Lung (tissue), 12 donors: Measurements from ENCODE around the gene BABAM1. TPM values are rescaled to one million over a fixed set of nuclear protein-coding genes. Genes with fewer than 3 reads are reported as not detected.

ENCODE experiments used
- ATAC-seq: fragments of 200-7000 bp; cut with Tn5 transposase; one replicate; pipeline ENCODE4 v1.9.1; 2020; ENCODE audit warnings: moderate number of reproducible peaks; ENCODE audit not compliant: insufficient read depth, low FRiP score
- DNase-seq, 3 donors: peaks; one replicate each; pipeline ENCODE4 v3.0.0-alpha.2; 2013 to 2017
- H3K27ac ChIP-seq, 2 donors: one replicate each; pipeline ENCODE4 v1.5.1; 2013; ENCODE audit warnings: mild to moderate bottlenecking in 2 of 2, moderate library complexity in 2 of 2, control low read depth in 1 of 2, inconsistent platforms in 1 of 2, low read depth in 1 of 2, low read length in 1 of 2
- H3K27me3 ChIP-seq, 3 donors: one replicate each; pipeline ENCODE4 v1.5.1; 2013; ENCODE audit warnings: low read length in 2 of 3; ENCODE audit not compliant: control insufficient read depth in 3 of 3, insufficient read depth in 3 of 3
- H3K36me3 ChIP-seq, 4 donors: one replicate each; pipeline ENCODE4 v1.5.1; 2013; ENCODE audit warnings: low read length in 4 of 4, mild to moderate bottlenecking in 1 of 4, moderate library complexity in 1 of 4; ENCODE audit not compliant: control insufficient read depth in 4 of 4, insufficient read depth in 4 of 4
- H3K4me1 ChIP-seq, 5 donors: one replicate each; pipeline ENCODE4 v1.5.1; 2013; ENCODE audit warnings: low read length in 5 of 5, mild to moderate bottlenecking in 2 of 5, moderate library complexity in 1 of 5; ENCODE audit not compliant: control insufficient read depth in 5 of 5, insufficient read depth in 5 of 5
- H3K4me3 ChIP-seq: one replicate; pipeline ENCODE4 v1.5.1; 2013; ENCODE audit warnings: mild to moderate bottlenecking, control low read depth, moderate library complexity
- H3K9ac ChIP-seq, 2 donors: one replicate each; pipeline ENCODE4 v1.5.1; 2013; ENCODE audit warnings: low read length in 2 of 2, control low read depth in 1 of 2; ENCODE audit not compliant: insufficient read depth in 1 of 2
- H3K9me3 ChIP-seq, 4 donors: one replicate each; pipeline ENCODE4 v1.5.1; 2013; ENCODE audit warnings: low read length in 3 of 4, mild to moderate bottlenecking in 1 of 4, moderate library complexity in 1 of 4; ENCODE audit not compliant: control insufficient read depth in 4 of 4, insufficient read depth in 3 of 4
- CTCF ChIP-seq: IDR thresholded peaks from 2 replicates; pipeline ENCODE4 v1.5.1; 2012; ENCODE audit warnings: mild to moderate bottlenecking; ENCODE audit errors: control extremely low read depth, extremely low read depth
- whole genome bisulfite sequencing, 2 donors: extraction: QIAGEN DNeasy Blood & Tissue Kit; methylation state at CpG; one replicate each; pipeline ENCODE4 v1.1.7; 2013; 5-methylcytosine and 5-hydroxymethylcytosine counted together
- polyA plus RNA-seq, 2 donors: library from polyadenylated mRNA; stranded (reverse); fragments of 200-250 nt; gene quantifications; one replicate each; pipeline ENCODE4 v1.2.1, GENCODE V29; 2013
- total RNA-seq, 2 donors: library from RNA; depleted of rRNA in 1 of 2; stranded (reverse); fragments of >200 nt in 1 of 2; gene quantifications; one replicate each; pipeline ENCODE4 v1.2.1, GENCODE V29; 2014 to 2021
- donor health status: control.
- donor health status: control.
- donor health status: Bipolar disorder and iron deficiency.
- donor health status: healthy.
- donor health status: DM: yes; HTN: yes; CAD: no.

The BABAM1 gene
- total and polyA plus RNA-seq, 4 donors, result 52.4 to 75.1 (median 63.4) TPM

DNA sequence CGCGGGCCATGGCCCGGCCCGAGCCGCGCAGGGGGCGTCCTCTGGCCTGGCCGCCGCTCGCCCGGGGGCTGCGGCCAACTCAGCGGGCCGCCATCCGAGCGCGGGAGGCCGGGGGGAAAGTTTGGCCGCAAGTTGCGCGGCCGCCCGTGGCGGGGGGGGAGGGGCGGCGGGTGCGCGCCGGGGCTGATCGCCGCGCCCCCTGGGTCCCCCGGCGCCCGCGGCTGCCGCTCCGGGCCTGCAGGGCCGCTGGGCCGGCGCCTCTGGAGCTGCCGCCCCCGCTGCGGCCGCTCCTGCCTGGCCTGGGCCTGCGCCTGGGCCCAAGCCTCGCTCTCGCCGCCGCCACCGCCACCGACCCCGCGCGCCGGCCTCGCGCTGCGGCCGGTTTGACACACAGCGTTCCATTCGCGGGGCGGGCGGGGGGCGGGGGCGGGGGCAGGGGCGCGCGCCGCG lies 21.7 kb upstream of the BABAM1 start, which contains the start of gene NR2F6:
NR2F6 (minus strand) TSS at position 385 of the 450 bp plus-strand sequence. CDS start 699 bp downstream, outside the sequence.
- Histone ChIP-seq H3K27me3 (no peaks in the 10 kb centered on the region), H3K27ac (peak within 1 kb of the TSS; percentile 87 to 91), H3K36me3 (no peaks in the 10 kb centered on the region), H3K9ac (no peak within 1 kb of the TSS), H3K4me1 (peaks cover 0 to 21% (median 11%) of the 10 kb centered on the region in 5 donors), H3K9me3 (no peaks in the 10 kb centered on the region), H3K4me3 (peak within 1 kb of the TSS; percentile 81)
- DNase-seq (no peak), ATAC-seq (no peak)
- 0 to 1% methylated on average over 29 to 72 of the region's 72 CpGs for WGBS, 2 donors
- no peak for TF ChIP-seq CTCF

DNA sequence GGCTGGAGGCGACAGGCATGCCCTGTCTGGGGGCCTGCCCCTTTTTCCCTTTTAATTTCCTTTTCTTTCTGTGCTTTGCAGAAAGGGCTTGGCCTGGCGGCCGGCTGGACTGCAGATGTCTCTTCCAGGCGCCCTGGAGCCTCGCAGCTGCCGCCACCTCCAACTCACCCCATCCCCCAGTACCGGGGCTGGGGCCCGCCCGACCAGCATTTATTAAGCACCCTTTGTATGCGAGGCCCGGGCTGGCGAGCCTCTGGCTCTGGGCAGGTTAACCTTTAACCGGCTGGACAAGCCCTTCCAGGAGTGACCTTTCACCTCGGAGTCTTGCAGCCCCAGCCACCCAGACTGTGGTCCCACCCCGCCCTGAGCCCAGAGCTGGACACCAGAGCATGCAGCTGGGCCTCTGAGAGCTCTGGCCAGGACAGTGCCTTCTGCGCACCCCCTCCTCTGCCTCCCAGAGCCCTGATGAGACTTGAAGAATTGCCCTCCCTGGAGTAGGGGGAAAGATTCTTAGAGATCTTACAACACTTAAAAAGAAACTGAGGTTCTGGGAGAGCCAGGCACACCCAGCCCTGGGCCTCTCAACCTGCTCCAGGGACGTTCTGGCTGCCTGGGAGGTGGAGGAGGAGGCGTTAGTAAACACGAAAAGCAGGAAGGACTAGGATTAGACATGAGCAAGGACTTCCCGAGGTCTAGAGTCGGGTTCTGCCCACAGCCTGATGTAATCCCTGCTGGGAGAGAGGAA lies 20.4 kb upstream of the BABAM1 start:
- ATAC-seq (no peak), DNase-seq (peak in 2 of 3 donors; percentile 63 to 69)
- no peak for TF ChIP-seq CTCF
- whole genome bisulfite sequencing, 2 donors, result 9 to 15% methylated on average over 21 of the region's 21 CpGs
- Histone ChIP-seq H3K9ac (no peak overlapping the region), H3K9me3 (no peaks in the 10 kb centered on the region), H3K4me1 (peaks cover 0 to 21% (median 11%) of the 10 kb centered on the region in 5 donors), H3K27me3 (no peaks in the 10 kb centered on the region), H3K4me3 (no peak overlapping the region), H3K36me3 (peaks cover 0 to 2% (median 0%) of the 10 kb centered on the region in 4 donors), H3K27ac (peak overlapping the region; percentile 85 to 91)

- no peaks in the 10 kb centered on the region for H3K27me3 ChIP-seq
- no peaks in the 10 kb centered on the region for H3K9me3 ChIP-seq
- peaks cover 0 to 2% (median 0%) of the 10 kb centered on the region in 4 donors for H3K36me3 ChIP-seq
- no peak for TF ChIP-seq CTCF
- 74 to 82% methylated on average over 21 of the region's 21 CpGs for WGBS, 2 donors
- no peak for DNase-seq
- ATAC-seq, result no peak
- no peak overlapping the region for H3K4me3 ChIP-seq
- H3K9ac ChIP-seq, result peak overlapping the region in 1 of 2 donors; percentile 11
- H3K27ac ChIP-seq, result no peak overlapping the region
- peaks cover 0 to 18% (median 9%) of the 10 kb centered on the region in 5 donors for H3K4me1 ChIP-seq
Observed at GRCh38 chr19:17248011-17248776, 19.0 kb upstream of the BABAM1 start.
